Type B pancreatic cell (in vitro differentiated cells): ENCODE results near the gene OGT. TPM values are rescaled to one million over a fixed set of nuclear protein-coding genes. Genes with fewer than 3 reads are reported as not detected.
"Not testable (repeated sequence)": the region's sequence is repeated elsewhere in the genome, so short reads cannot be mapped to it uniquely, and the experiment has no call there.

Source experiments
- DNase-seq: peaks from one replicate; pipeline ENCODE4 v3.0.0; 2021; ENCODE audit warnings: mixed read lengths; ENCODE audit not compliant: unreplicated experiment; ENCODE audit errors: extremely low spot score
- H3K27ac Mint-ChIP-seq: 2 replicates; pipeline ENCODE4 v1.8.0; 2021; ENCODE audit warnings: mild to moderate bottlenecking, mixed read lengths
- H3K27me3 Mint-ChIP-seq: 2 replicates; pipeline ENCODE4 v1.8.0; 2021; ENCODE audit warnings: mixed read lengths
- H3K36me3 Mint-ChIP-seq: 2 replicates; pipeline ENCODE4 v1.8.0; 2021; ENCODE audit warnings: mixed read lengths
- H3K4me1 Mint-ChIP-seq: one replicate; pipeline ENCODE4 v1.8.0; 2021; ENCODE audit warnings: mixed read lengths; ENCODE audit not compliant: unreplicated experiment
- H3K4me3 Mint-ChIP-seq: 2 replicates; pipeline ENCODE4 v1.8.0; 2021; ENCODE audit warnings: mild to moderate bottlenecking, mixed read lengths
- H3K9me3 Mint-ChIP-seq: 2 replicates; pipeline ENCODE4 v1.8.0; 2021; ENCODE audit warnings: mixed read lengths
- CTCF ChIP-seq: fragments of 200-600 bp; sonication (generic); conservative IDR thresholded peaks from 2 replicates; pipeline ENCODE4 v1.5.0; 2021; ENCODE audit warnings: antibody characterized with exemption, mild to moderate bottlenecking
- total RNA-seq: library from RNA; stranded (reverse); gene quantifications from 2 replicates; pipeline ENCODE4 v1.2.1, GENCODE V29; 2021; ENCODE audit warnings: low replicate concordance

The OGT gene
- total RNA-seq, 1 donor from 2014 or later: 180 TPM

GRCh38 chrX:71609095-71609750 lies 76.3 kb downstream of the OGT start:
- no peak overlapping the region for H3K4me3 Mint-ChIP-seq
- no peaks in the 10 kb centered on the region for H3K27me3 Mint-ChIP-seq
- no peak for DNase-seq
- no peak overlapping the region for H3K27ac Mint-ChIP-seq
- H3K4me1 Mint-ChIP-seq: no peaks in the 10 kb centered on the region
- H3K9me3 Mint-ChIP-seq: no peaks in the 10 kb centered on the region
- no peak for TF ChIP-seq CTCF
- H3K36me3 Mint-ChIP-seq: peaks cover 7% of the 10 kb centered on the region

- DNase-seq, H3K27ac Mint-ChIP-seq, H3K9me3 Mint-ChIP-seq, H3K4me1 Mint-ChIP-seq, H3K27me3 Mint-ChIP-seq, H3K36me3 Mint-ChIP-seq, H3K4me3 Mint-ChIP-seq: not testable (repeated sequence)
Measured at GRCh38 chrX:71611736-71612135, 78.8 kb downstream of the OGT start.

GRCh38 chrX:71612256-71612655 lies 79.4 kb downstream of the OGT start:
- H3K27me3 Mint-ChIP-seq: no peaks in the 10 kb centered on the region
- H3K36me3 Mint-ChIP-seq: peaks cover 7% of the 10 kb centered on the region
- H3K27ac Mint-ChIP-seq: no peak overlapping the region
- no peak overlapping the region for H3K4me3 Mint-ChIP-seq
- no peaks in the 10 kb centered on the region for H3K9me3 Mint-ChIP-seq
- no peak for TF ChIP-seq CTCF
- DNase-seq: no peak
- H3K4me1 Mint-ChIP-seq: no peaks in the 10 kb centered on the region

GRCh38 chrX:71615056-71615455 lies 82.2 kb downstream of the OGT start:
- no peak overlapping the region for H3K27ac Mint-ChIP-seq
- no peaks in the 10 kb centered on the region for H3K4me1 Mint-ChIP-seq
- TF ChIP-seq CTCF: no peak
- no peak for DNase-seq
- H3K4me3 Mint-ChIP-seq: no peak overlapping the region
- no peaks in the 10 kb centered on the region for H3K9me3 Mint-ChIP-seq
- no peaks in the 10 kb centered on the region for H3K36me3 Mint-ChIP-seq
- H3K27me3 Mint-ChIP-seq: no peaks in the 10 kb centered on the region

- H3K4me3 Mint-ChIP-seq: no peak overlapping the region
- no peaks in the 10 kb centered on the region for H3K9me3 Mint-ChIP-seq
- no peak overlapping the region for H3K27ac Mint-ChIP-seq
- no peak for TF ChIP-seq CTCF
- H3K27me3 Mint-ChIP-seq: no peaks in the 10 kb centered on the region
- no peaks in the 10 kb centered on the region for H3K4me1 Mint-ChIP-seq
- no peak for DNase-seq
- no peaks in the 10 kb centered on the region for H3K36me3 Mint-ChIP-seq
Measured at GRCh38 chrX:71615954-71616353, 83.0 kb downstream of the OGT start.

GRCh38 chrX:71616672-71617529 lies 84.0 kb downstream of the OGT start:
- Mint-ChIP-seq H3K9me3 (no peaks in the 10 kb centered on the region), H3K4me1 (no peaks in the 10 kb centered on the region), H3K4me3 (no peak overlapping the region), H3K27ac (no peak overlapping the region), H3K27me3 (no peaks in the 10 kb centered on the region), H3K36me3 (no peaks in the 10 kb centered on the region)
- TF ChIP-seq CTCF: no peak
- DNase-seq: no peak
